WTC11 (cell line): ENCODE results near the gene LTA. TPM values are rescaled to one million over a fixed set of nuclear protein-coding genes. Genes with fewer than 3 reads are reported as not detected.

Experiments used
- ATAC-seq: fragments of 200-7000 bp; cut with Tn5 transposase; 2 replicates; pipeline ENCODE4 v1.10.0; 2021; ENCODE audit warnings: mild to moderate bottlenecking, moderate library complexity
- CTCF ChIA-PET: fragments of 300-600 bp; sonication (Branson Sonifier 250); formaldehyde crosslinking; loops from one replicate; lab custom pipeline; 2021; ENCODE audit warnings: antibody characterized with exemption; lab: Charles Lee
- POLR2A ChIA-PET: fragments of 350-600 bp; sonication (Branson Sonifier 250); formaldehyde crosslinking; loops from one replicate; lab custom pipeline; 2021; ENCODE audit warnings: antibody characterized with exemption; lab: Charles Lee
- DNase-seq: peaks from one replicate; pipeline ENCODE4 v3.0.0; 2021; ENCODE audit warnings: low spot score
- H3K27ac Mint-ChIP-seq: 2 replicates; pipeline ENCODE4 v1.8.0; 2021; ENCODE audit warnings: mixed read lengths
- H3K27me3 Mint-ChIP-seq: 2 replicates; pipeline ENCODE4 v1.8.0; 2021; ENCODE audit warnings: low read depth, mild to moderate bottlenecking, moderate library complexity, mixed read lengths
- H3K36me3 Mint-ChIP-seq: 2 replicates; pipeline ENCODE4 v1.8.0; 2021; ENCODE audit warnings: mixed read lengths
- H3K4me1 Mint-ChIP-seq: 2 replicates; pipeline ENCODE4 v1.8.0; 2022; ENCODE audit warnings: mixed read lengths
- H3K4me3 Mint-ChIP-seq: 2 replicates; pipeline ENCODE4 v1.8.0; 2021; ENCODE audit warnings: mild to moderate bottlenecking, moderate library complexity, mixed read lengths
- H3K9me3 Mint-ChIP-seq: 2 replicates; pipeline ENCODE4 v1.8.0; 2021; ENCODE audit warnings: mixed read lengths
- ATF1 ChIP-seq: sonication (generic); formaldehyde crosslinking; IDR thresholded peaks from 2 replicates; pipeline ENCODE4 v1.8.1; 2023; ENCODE audit warnings: mild to moderate bottlenecking, moderate library complexity, missing genetic modification reagents
- CREM ChIP-seq: sonication (generic); formaldehyde crosslinking; IDR thresholded peaks from 2 replicates; pipeline ENCODE4 v1.8.1; 2022; ENCODE audit warnings: mild to moderate bottlenecking, missing genetic modification reagents, moderate library complexity
- EMX1 ChIP-seq: fragments of 250-450 bp; sonication (Bioruptor Pico); IDR thresholded peaks from 2 replicates; pipeline ENCODE4 v1.8.0; 2021; ENCODE audit warnings: mild to moderate bottlenecking
- FOXK1 ChIP-seq: sonication (generic); formaldehyde crosslinking; IDR thresholded peaks from 2 replicates; pipeline ENCODE4 v1.8.0; 2022; ENCODE audit warnings: mild to moderate bottlenecking, moderate library complexity, missing genetic modification reagents
- GRHL2 ChIP-seq: fragments of 250-450 bp; sonication (Bioruptor Pico); IDR thresholded peaks from 2 replicates; pipeline ENCODE4 v1.8.0; 2022; ENCODE audit warnings: mild to moderate bottlenecking, moderate library complexity; ENCODE audit not compliant: insufficient replicate concordance, severe bottlenecking
- GTF2I ChIP-seq: fragments of 250-450 bp; sonication (Bioruptor Pico); conservative IDR thresholded peaks from 2 replicates; pipeline ENCODE4 v1.4.0; 2021; ENCODE audit warnings: mild to moderate bottlenecking
- TEAD1 ChIP-seq: sonication (generic); formaldehyde crosslinking; IDR thresholded peaks from 2 replicates; pipeline ENCODE4 v1.8.0; 2022; ENCODE audit warnings: mild to moderate bottlenecking, missing genetic modification reagents
- ZNF232 ChIP-seq: sonication (generic); formaldehyde crosslinking; IDR thresholded peaks from 2 replicates; pipeline ENCODE4 v1.8.0; 2022; ENCODE audit warnings: mild to moderate bottlenecking, missing genetic modification reagents
- ZNF263 ChIP-seq: sonication (generic); formaldehyde crosslinking; IDR thresholded peaks from 2 replicates; pipeline ENCODE4 v1.8.1; 2022; ENCODE audit warnings: low read depth, mild to moderate bottlenecking, moderate library complexity, missing genetic modification reagents
- total RNA-seq: library from RNA; stranded (reverse); gene quantifications from 3 replicates; pipeline ENCODE4 v1.2.3, GENCODE V29; 2021
- TF ChIP-seq, protein P1 (sequence below): sonication (generic); formaldehyde crosslinking; IDR thresholded peaks from 2 replicates; pipeline ENCODE4 v1.8.1; 2022; ENCODE audit warnings: mild to moderate bottlenecking, moderate library complexity, missing genetic modification reagents
- TF ChIP-seq, protein P2 (sequence below): sonication (generic); formaldehyde crosslinking; IDR thresholded peaks from 2 replicates; pipeline ENCODE4 v1.8.0; 2023; ENCODE audit warnings: missing genetic modification reagents
- TF ChIP-seq, protein P3 (sequence below): fragments of 250-450 bp; sonication (Bioruptor Pico); IDR thresholded peaks from 2 replicates; pipeline ENCODE4 v1.9.0; 2021; ENCODE audit warnings: mild to moderate bottlenecking
- TF ChIP-seq, protein P4 (sequence below): sonication (generic); formaldehyde crosslinking; IDR thresholded peaks from 2 replicates; pipeline ENCODE4 v1.8.1; 2022; ENCODE audit warnings: low read depth, missing genetic modification reagents, borderline replicate concordance
- TF ChIP-seq, protein P5 (sequence below): sonication (generic); formaldehyde crosslinking; IDR thresholded peaks from 2 replicates; pipeline ENCODE4 v1.8.0; 2023; ENCODE audit warnings: mild to moderate bottlenecking, missing genetic modification reagents
- TF ChIP-seq, protein P6 (sequence below): sonication (generic); formaldehyde crosslinking; IDR thresholded peaks from 2 replicates; pipeline ENCODE4 v1.8.1; 2023; ENCODE audit warnings: mild to moderate bottlenecking, missing genetic modification reagents
- TF ChIP-seq, protein P7 (sequence below): sonication (generic); formaldehyde crosslinking; IDR thresholded peaks from 2 replicates; pipeline ENCODE4 v1.8.1; 2022; ENCODE audit warnings: low read depth, mild to moderate bottlenecking, moderate library complexity, missing genetic modification reagents, borderline replicate concordance
- TF ChIP-seq, protein P8 (sequence below): fragments of 250-450 bp; sonication (Bioruptor Pico); IDR thresholded peaks from 2 replicates; pipeline ENCODE4 v1.8.0; 2021; ENCODE audit warnings: mild to moderate bottlenecking

The LTA gene
- total RNA-seq, 1 experiment from 2014 or later = 0.46 TPM

DNA sequence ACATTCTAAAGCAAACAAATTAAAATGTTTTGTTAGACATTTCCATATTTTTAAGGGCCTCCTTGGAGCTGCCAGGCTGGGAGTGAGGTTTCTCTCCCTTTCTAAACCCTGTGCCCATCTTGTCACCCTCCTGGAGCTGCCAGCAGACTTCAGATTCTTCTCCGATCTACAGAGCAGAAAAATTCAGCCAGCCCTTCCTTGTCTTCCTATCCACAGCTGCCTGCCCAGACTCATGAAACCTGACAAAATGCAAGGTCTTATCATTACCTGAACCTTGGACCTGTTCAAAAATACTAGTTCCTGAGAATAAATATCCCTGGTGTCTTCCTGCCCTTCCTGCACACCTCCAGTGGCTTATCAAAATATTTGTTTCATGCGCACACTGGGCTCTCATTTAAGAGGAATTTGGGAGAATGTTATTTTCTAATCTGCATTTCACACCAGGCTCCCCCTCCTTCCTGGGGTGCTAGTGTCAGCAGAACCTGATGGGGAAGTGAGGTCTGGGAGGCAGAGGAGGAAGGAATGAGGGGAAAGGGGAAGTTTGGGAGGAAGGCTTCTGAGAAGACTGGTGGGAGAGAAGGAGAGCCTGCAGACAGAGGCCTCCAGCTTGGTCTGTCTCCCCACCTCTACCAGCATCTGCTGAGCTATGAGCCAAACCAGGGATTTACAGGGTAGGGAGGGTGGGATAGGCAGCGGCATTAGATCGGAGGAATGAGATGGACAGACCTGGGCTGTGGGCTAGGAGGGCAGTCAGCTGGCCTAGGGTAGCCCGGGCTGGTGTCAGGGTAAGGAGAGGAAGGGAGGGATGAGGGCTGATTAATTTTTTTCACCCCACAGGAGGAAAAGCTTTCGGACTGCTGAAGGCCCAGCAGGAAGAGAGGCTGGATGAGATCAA lies 42.8 kb downstream of the LTA start, which contains the start of gene AIF1 (continued):
- TF ChIP-seq, protein P1, sequence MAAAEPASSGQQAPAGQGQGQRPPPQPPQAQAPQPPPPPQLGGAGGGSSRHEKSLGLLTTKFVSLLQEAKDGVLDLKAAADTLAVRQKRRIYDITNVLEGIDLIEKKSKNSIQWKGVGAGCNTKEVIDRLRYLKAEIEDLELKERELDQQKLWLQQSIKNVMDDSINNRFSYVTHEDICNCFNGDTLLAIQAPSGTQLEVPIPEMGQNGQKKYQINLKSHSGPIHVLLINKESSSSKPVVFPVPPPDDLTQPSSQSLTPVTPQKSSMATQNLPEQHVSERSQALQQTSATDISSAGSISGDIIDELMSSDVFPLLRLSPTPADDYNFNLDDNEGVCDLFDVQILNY (CRISPR knock-in tag) = no peak
- no peak for TF ChIP-seq ATF1

DNA sequence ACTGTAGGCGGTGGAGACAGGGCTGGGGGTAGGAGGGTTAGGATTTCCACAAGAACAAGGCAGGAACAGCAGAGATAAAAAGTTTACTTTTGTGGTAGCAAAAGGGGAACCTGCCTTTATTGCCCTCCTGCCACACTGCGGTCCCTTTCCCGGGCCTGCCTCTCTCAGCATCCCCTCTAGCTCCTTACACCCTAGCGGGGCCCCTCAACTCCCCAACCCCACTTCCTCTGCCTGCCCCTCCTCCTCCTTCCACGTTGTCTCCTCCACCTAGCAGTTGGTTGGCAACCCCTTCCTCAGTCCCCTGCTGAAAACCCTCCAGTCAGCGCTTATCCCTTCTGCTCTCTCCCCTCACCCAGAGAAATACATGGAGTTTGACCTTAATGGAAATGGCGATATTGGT lies 43.7 kb downstream of the LTA start:
- no peaks in the 10 kb centered on the region for H3K9me3 Mint-ChIP-seq
- no peaks in the 10 kb centered on the region for H3K36me3 Mint-ChIP-seq
- no peak overlapping the region for H3K27ac Mint-ChIP-seq
- peaks cover 23% of the 10 kb centered on the region for H3K4me1 Mint-ChIP-seq
- no peak for ATAC-seq
- H3K4me3 Mint-ChIP-seq = no peak overlapping the region
- no peak for DNase-seq
- H3K27me3 Mint-ChIP-seq = peaks cover 4% of the 10 kb centered on the region; the same call in 1 of the 2 replicates
- CTCF ChIA-PET = interaction anchor here (1.0 to 3.5 kb wide), 4 partner anchors 17 to 69 kb away, joined by 3 to 24 read pairs (median 9); partner anchors contain the start of genes ATP6V1G2 and NFKBIL1
- POLR2A ChIA-PET = no interaction called here
- no peak for TF ChIP-seq EMX1 (CRISPR knock-in tag)
- TF ChIP-seq, protein P2, sequence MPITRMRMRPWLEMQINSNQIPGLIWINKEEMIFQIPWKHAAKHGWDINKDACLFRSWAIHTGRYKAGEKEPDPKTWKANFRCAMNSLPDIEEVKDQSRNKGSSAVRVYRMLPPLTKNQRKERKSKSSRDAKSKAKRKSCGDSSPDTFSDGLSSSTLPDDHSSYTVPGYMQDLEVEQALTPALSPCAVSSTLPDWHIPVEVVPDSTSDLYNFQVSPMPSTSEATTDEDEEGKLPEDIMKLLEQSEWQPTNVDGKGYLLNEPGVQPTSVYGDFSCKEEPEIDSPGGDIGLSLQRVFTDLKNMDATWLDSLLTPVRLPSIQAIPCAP (CRISPR knock-in tag) = no peak
- TF ChIP-seq, protein P3, sequence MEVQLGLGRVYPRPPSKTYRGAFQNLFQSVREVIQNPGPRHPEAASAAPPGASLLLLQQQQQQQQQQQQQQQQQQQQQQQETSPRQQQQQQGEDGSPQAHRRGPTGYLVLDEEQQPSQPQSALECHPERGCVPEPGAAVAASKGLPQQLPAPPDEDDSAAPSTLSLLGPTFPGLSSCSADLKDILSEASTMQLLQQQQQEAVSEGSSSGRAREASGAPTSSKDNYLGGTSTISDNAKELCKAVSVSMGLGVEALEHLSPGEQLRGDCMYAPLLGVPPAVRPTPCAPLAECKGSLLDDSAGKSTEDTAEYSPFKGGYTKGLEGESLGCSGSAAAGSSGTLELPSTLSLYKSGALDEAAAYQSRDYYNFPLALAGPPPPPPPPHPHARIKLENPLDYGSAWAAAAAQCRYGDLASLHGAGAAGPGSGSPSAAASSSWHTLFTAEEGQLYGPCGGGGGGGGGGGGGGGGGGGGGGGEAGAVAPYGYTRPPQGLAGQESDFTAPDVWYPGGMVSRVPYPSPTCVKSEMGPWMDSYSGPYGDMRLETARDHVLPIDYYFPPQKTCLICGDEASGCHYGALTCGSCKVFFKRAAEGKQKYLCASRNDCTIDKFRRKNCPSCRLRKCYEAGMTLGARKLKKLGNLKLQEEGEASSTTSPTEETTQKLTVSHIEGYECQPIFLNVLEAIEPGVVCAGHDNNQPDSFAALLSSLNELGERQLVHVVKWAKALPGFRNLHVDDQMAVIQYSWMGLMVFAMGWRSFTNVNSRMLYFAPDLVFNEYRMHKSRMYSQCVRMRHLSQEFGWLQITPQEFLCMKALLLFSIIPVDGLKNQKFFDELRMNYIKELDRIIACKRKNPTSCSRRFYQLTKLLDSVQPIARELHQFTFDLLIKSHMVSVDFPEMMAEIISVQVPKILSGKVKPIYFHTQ (CRISPR knock-in tag) = no peak
- TF ChIP-seq ZNF263 (CRISPR knock-in tag) = no peak
- no peak for TF ChIP-seq TEAD1 (CRISPR knock-in tag)
- no peak for TF ChIP-seq GTF2I (CRISPR knock-in tag)
- TF ChIP-seq, protein P4, sequence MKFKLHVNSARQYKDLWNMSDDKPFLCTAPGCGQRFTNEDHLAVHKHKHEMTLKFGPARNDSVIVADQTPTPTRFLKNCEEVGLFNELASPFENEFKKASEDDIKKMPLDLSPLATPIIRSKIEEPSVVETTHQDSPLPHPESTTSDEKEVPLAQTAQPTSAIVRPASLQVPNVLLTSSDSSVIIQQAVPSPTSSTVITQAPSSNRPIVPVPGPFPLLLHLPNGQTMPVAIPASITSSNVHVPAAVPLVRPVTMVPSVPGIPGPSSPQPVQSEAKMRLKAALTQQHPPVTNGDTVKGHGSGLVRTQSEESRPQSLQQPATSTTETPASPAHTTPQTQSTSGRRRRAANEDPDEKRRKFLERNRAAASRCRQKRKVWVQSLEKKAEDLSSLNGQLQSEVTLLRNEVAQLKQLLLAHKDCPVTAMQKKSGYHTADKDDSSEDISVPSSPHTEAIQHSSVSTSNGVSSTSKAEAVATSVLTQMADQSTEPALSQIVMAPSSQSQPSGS (CRISPR knock-in tag) = no peak
- TF ChIP-seq, protein P5, sequence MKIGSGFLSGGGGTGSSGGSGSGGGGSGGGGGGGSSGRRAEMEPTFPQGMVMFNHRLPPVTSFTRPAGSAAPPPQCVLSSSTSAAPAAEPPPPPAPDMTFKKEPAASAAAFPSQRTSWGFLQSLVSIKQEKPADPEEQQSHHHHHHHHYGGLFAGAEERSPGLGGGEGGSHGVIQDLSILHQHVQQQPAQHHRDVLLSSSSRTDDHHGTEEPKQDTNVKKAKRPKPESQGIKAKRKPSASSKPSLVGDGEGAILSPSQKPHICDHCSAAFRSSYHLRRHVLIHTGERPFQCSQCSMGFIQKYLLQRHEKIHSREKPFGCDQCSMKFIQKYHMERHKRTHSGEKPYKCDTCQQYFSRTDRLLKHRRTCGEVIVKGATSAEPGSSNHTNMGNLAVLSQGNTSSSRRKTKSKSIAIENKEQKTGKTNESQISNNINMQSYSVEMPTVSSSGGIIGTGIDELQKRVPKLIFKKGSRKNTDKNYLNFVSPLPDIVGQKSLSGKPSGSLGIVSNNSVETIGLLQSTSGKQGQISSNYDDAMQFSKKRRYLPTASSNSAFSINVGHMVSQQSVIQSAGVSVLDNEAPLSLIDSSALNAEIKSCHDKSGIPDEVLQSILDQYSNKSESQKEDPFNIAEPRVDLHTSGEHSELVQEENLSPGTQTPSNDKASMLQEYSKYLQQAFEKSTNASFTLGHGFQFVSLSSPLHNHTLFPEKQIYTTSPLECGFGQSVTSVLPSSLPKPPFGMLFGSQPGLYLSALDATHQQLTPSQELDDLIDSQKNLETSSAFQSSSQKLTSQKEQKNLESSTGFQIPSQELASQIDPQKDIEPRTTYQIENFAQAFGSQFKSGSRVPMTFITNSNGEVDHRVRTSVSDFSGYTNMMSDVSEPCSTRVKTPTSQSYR = no peak
- TF ChIP-seq ZNF232 (CRISPR knock-in tag) = no peak
- TF ChIP-seq, protein P6, sequence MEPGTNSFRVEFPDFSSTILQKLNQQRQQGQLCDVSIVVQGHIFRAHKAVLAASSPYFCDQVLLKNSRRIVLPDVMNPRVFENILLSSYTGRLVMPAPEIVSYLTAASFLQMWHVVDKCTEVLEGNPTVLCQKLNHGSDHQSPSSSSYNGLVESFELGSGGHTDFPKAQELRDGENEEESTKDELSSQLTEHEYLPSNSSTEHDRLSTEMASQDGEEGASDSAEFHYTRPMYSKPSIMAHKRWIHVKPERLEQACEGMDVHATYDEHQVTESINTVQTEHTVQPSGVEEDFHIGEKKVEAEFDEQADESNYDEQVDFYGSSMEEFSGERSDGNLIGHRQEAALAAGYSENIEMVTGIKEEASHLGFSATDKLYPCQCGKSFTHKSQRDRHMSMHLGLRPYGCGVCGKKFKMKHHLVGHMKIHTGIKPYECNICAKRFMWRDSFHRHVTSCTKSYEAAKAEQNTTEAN (CRISPR knock-in tag) = no peak
- no peak for TF ChIP-seq CREM
- TF ChIP-seq, protein P1 (CRISPR knock-in tag) = no peak
- no peak for TF ChIP-seq FOXK1 (CRISPR knock-in tag)
- no peak for TF ChIP-seq GRHL2
- TF ChIP-seq, protein P7, sequence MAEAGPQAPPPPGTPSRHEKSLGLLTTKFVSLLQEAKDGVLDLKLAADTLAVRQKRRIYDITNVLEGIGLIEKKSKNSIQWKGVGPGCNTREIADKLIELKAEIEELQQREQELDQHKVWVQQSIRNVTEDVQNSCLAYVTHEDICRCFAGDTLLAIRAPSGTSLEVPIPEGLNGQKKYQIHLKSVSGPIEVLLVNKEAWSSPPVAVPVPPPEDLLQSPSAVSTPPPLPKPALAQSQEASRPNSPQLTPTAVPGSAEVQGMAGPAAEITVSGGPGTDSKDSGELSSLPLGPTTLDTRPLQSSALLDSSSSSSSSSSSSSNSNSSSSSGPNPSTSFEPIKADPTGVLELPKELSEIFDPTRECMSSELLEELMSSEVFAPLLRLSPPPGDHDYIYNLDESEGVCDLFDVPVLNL = no peak
- TF ChIP-seq, protein P8, sequence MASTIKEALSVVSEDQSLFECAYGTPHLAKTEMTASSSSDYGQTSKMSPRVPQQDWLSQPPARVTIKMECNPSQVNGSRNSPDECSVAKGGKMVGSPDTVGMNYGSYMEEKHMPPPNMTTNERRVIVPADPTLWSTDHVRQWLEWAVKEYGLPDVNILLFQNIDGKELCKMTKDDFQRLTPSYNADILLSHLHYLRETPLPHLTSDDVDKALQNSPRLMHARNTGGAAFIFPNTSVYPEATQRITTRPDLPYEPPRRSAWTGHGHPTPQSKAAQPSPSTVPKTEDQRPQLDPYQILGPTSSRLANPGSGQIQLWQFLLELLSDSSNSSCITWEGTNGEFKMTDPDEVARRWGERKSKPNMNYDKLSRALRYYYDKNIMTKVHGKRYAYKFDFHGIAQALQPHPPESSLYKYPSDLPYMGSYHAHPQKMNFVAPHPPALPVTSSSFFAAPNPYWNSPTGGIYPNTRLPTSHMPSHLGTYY (CRISPR knock-in tag) = no peak
